DMS79 (cell line): ENCODE data around the gene AP2A2.

ENCODE experiments used
- DNase-seq: peaks from one replicate; lab custom pipeline; 2025; lab: John Stamatoyannopoulos, UW

Gene AP2A2

GRCh38 chr11:898540-899190 lies 27.0 kb upstream of the AP2A2 start:
- no peak for DNase-seq

GRCh38 chr11:899724-900123 lies 25.9 kb upstream of the AP2A2 start:
- DNase-seq: no peak

DNA sequence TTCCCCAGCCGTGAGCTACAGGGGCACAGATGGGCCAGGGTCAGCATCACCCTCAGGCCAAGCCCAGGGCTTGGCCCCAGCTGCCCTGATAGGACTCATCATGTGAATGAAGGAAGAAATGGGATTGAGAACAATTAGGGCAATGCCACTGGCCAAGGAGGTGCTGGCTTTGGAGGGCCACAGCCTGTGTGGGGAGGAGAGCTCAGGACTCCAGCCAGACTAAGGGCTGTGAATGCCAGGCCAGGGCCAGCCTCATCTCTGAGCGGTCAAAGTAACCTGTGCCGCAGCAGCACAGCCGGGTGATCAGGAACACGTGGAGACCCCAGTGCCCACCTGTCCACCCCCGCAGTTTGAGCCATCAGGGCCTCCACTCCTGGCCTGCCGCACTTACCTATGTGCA lies 25.1 kb upstream of the AP2A2 start:
- no peak for DNase-seq

- DNase-seq: no peak
These were observed 24.1 kb upstream of the AP2A2 start for GRCh38 chr11:901452-902061.

GRCh38 chr11:904380-904779 lies 21.3 kb upstream of the AP2A2 start:
- no peak for DNase-seq

DNA sequence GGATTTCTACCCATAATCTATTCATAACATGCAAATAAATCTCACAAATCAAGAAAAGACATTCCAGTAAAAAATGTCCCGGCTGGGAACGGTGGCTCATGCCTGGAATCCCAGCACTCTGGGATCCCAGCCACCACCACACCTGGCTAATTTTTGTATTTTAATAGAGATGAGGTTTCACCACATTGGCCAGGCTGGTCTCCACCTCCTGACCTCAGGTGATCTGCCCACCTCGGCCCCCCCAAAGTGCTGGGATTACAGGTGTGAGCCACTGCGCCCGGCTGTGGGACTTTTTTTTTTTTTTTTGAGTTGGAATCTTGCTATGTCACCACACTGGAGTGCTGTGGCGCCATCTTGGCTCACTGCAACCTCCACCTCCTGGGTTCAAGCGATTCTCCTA lies 19.7 kb upstream of the AP2A2 start:
- no peak for DNase-seq

- DNase-seq: no peak
These were observed 18.0 kb upstream of the AP2A2 start for GRCh38 chr11:907668-908067.

GRCh38 chr11:908273-908672 lies 17.4 kb upstream of the AP2A2 start:
- no peak for DNase-seq

GRCh38 chr11:909406-909805 lies 16.3 kb upstream of the AP2A2 start:
- no peak for DNase-seq

- no peak for DNase-seq
These were observed 15.6 kb upstream of the AP2A2 start for GRCh38 chr11:910044-910588.

DNA sequence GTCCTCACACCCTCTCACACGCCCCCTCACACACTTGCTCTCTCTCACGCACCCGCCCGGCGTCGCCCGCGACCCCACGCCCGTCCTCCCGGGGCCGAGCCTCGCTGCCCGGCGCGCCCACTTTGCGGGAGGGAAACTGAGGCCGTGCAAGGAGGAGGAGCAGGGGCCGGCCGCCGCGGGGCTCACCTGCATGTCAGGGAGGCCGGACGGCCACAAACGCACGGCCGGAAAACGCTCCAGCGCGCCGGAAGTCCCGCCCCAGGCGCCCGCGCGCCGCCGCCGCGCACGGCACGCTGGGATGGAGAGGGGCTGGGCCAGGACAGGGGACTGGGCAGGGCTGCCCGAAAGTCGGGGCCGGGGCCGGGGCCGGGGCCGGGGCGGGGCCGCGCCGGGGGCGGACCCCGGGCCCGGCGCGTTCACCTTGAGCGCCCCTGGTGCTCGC lies 15.1 kb upstream of the AP2A2 start, which contains the start of gene CHID1:
CHID1 (minus strand) TSS at position 222 of the 442 bp plus-strand sequence. CDS start 5,994 bp downstream, outside the sequence.
- peak; percentile 27 for DNase-seq

DNA sequence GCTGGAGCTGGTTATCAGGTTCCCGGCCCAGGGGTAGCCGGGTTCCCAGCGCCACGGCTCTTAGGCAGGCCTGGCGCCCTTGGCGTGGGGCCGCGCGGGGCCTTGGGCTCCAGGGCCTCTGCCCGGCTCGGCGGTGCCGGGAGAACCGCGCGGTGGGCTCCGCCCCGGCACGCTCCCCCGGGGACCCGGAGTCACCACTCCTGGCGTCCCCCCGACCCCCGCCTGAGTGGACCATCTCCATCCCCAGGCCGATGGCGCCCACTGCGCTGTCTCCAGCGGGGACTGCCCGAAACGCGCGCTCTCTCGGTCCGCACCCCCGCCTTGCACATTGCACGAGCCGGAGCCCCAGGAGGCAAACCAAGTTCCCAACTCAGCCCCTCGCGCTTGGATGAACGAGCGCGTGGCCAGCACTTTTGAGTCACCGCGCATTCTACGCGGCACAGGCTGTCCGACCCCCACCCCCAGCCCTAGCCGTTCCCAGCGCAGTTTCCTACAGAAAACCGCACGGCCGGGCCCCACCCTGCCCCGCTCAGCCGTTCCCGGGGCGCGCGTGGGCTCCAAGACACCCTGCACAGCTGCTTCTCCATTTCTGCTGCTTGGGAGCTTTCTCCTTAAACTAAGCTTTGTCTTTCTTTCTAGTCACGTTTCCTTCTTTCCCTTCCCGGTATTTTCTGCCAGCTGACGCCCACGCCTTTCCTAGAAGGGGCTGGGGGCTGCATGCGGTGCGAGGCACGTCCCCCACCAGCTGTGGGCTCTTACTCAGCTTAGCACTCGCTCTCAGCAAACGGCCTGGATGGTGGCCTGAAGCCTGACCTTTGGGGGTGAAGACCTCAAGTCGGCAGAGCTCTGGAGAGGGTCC lies 14.4 kb upstream of the AP2A2 start:
- DNase-seq: no peak

DNA sequence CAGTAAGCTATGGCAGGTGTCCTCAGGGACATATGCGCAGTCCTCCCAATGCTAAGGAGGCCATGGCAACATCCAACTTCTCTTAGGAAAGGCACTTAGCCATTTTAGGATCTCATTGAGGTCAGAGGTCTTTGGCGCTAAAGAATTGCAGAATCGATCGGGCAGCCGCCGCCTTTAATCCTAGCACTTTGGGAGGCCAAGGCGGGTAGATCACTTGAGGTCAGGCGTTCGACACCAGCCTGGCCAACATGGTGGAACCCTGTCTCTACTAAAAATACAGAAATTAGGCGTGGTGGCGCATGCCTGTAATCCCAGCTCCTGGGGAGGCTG lies 13.8 kb upstream of the AP2A2 start:
- no peak for DNase-seq

DNA sequence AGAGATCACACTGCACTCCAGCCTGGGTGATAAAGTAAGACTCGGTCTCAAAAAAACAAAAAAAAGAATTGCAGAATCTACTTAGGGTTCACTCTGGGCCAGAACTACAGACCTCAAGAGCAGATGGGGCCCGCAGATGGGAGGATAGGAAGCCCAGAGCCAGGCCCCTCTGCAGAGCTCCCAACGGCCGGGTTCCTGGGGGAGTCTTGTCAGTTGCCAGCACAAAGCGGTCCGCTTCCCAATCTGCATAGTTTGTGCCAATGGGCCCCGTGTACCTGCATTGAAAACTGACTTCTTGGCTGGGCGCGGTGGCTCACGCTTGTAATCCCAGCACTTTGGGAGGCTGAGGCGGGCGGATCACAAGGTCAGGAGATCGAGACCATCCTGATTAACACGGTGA lies 13.4 kb upstream of the AP2A2 start:
- DNase-seq: no peak

DNA sequence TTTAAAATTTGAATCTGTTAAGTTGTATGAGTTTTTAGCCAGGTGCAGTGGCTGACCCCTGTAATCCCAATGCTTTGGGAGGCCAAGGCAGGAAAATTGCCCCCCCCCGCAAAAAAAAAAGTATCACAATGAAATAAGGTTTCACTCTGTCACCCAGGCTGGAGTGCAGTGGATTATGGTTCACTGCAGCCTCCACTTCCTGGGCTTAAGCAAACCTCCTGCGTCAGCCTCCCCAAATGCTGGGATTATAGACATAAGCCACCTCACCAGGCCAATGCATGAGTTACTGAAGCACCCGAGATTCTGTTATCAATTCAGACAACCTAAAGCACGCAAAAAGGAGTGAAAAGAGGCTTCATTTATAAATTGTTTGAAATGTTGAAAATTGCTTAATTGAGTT lies 12.6 kb upstream of the AP2A2 start:
- no peak for DNase-seq

DNA sequence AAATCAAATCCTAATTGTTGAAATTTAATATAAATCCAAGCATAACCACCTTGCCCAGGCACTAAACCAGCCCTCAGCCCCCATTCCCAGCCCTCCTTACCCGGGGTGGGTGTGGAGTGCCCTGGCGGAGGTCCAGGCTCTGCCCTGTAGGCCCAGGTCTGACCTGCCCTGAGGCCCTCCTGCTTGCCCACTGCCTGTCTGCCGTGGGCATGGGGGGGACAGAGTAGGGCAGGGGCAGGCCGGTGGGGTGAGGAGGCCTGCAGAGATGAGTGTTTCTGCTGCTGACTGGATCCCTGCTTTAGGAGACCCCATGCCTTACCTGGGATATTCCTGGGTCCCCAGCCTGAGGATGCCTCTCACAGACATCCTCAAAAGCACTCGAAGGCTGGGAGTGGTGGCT lies 11.5 kb upstream of the AP2A2 start:
- no peak for DNase-seq

DNA sequence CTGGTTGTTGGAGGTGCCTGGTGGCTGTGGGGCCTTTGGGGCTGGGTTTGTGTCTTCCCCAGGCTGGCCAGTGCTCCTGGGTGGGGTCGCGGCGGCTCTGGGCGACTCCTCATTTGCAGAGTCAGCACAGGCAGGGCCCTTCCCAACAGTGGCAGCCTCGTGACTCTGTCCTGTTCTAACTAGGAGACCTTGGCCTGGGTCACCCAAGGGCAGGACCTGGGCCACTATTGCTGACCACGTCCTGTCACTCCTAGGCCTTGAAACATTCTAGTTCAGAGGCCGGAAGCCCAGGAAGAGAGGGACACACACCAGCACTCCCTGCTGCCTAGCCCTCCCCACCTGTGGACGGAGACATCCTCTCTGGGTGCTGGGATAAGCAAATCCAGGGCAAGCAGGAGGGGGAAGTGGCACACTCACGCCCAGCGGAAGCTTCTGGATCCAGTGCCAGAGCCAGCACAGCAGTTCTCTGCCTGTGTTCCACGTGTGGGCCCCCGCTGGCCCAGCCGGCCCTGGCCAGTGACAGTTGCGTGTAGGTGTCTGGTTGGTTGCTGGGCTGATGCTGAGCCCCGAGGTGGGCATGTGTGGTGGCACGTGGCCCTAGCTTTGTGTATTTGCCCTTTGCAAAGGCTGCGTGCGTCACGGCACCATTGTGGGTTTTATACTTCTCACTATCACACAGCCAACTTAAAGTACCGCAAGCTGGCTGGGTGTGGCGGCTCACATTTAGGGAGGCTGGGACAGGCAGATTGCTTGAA lies 10.7 kb upstream of the AP2A2 start:
- DNase-seq: no peak

- no peak for DNase-seq
These were observed 8.2 kb upstream of the AP2A2 start for GRCh38 chr11:917426-917825.

DNA sequence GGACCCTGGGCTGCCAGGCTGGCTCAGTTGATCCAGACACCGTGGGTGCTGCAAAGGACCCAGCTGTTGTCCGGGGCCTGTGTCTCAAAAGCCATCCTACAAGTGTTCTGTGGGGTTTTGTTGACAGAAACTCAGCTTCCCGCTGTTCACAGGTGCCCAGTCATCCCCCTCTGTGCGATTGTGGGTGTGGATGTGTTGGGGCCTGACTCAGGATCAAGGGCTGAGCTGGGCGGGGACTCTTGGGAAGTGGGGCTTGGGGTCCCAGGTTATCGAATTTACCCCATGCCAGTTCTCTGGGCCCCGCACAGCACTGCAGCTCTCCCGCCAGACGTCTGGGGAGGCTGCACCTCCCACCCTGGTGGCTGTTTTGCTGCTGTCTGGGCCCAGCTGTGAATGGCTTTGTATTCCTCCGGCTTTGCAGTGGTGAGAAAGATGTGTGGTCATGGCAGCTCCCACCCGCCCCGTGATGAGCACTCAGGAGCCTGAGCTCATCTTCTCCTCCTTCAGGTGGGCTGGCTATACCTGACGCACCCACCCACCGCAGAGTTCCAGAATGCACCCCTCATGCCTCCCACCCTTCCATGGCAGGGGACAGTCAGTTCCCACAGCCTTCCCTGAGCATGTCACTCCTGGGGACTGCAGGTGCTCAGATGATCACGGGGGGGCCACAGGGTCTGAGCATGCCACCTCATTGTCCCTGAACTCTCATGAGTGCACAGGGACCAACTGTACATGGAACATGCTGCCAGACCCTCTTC lies 3.6 kb upstream of the AP2A2 start:
- no peak for DNase-seq

DNA sequence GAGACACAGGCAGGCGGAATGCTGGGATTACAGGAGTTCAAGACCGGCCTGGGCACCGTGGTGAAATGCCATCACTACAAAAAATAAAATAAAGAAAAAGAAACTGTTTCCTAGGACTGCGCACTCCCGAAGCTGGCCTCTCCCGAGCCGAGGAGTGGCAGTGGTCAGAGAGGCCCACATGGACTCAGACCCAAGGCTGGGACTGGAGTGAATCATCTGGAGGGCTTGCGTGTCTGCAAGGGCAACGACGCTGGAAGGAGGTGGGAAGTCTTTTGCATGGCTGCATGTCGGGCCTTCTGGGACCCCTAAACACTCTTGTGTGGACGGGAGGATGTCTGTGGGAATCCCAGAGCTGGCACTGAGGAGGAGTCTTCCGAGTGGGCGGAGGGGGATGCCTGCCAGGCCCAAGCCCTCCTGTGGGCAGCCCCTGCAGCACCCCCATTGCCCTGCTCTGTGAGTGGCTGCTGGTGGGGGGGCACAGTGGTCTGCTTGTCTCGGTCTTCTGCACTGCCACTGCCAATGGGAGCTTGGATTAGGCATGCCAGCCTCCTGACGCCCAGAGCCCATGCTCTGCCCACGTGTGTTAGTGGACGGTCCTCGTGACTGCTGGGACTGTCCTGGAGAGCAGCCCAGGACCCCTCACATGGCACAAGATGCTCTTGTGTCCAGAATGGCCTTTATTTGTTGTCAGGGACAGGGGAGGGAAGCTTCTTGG lies 1.8 kb upstream of the AP2A2 start:
- no peak for DNase-seq
